Right ventricle myocardium superior (tissue), 1 donor: Measurements from ENCODE around the gene GALNT9. TPM values are rescaled to one million over a fixed set of nuclear protein-coding genes. Genes with fewer than 3 reads are reported as not detected.
"Not testable (repeated sequence)": the region's sequence is repeated elsewhere in the genome, so short reads cannot be mapped to it uniquely, and the experiment has no call there.

Experiments used
- ATAC-seq: fragments of 200-7000 bp; cut with Tn5 transposase; one replicate; pipeline ENCODE4 v1.9.1; 2020; ENCODE audit warnings: mild to moderate bottlenecking; ENCODE audit not compliant: poor library complexity
- DNase-seq: peaks from one replicate; pipeline ENCODE4 v3.0.0-alpha.2; 2020
- intact Hi-C: fragments of 100-400 bp; cut with DNase I; formaldehyde crosslinking; loops from one replicate; pipeline ENCODE4 v1.11.2; 2022
- total RNA-seq: library from RNA; stranded (reverse); fragmentation: NEBNext Ultra II Directional; extraction: Animal tissue kit (Norgen Biotek cat#: 25700); gene quantifications from one replicate; pipeline ENCODE4 v1.2.1, GENCODE V29; 2021
- donor health status: DM: no; HTN: yes; CAD: no; lungs with severe emphysema.

GALNT9 gene
- total RNA-seq, 1 donor from 2014 or later, result not detected

DNA sequence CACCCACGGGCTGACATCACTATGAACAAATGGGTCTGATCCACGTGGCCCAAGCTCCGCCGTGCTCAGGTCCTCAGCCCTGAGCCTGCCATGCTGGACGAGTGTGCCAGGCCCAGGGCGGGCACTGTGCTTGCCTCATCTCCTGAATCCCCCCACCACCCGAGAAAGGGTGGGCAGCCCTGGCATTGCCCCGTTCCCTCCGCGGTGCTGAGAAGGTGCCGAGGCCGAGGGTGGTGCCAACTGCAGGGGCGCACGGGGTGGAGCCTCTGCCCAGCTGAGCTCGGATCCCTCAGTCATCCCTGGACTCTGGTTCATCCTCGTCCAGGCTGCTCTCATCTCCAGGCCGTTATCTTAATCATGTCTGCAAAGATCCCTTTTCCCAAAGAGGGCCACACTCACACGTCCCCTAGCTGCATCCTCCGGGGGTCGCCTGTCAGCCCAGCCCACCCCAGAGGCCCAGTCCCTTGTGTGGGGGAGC, 124.6 kb downstream of the GALNT9 start:
- DNase-seq (no peak), ATAC-seq (no peak)
- intact Hi-C loops, result no loop called here

DNA sequence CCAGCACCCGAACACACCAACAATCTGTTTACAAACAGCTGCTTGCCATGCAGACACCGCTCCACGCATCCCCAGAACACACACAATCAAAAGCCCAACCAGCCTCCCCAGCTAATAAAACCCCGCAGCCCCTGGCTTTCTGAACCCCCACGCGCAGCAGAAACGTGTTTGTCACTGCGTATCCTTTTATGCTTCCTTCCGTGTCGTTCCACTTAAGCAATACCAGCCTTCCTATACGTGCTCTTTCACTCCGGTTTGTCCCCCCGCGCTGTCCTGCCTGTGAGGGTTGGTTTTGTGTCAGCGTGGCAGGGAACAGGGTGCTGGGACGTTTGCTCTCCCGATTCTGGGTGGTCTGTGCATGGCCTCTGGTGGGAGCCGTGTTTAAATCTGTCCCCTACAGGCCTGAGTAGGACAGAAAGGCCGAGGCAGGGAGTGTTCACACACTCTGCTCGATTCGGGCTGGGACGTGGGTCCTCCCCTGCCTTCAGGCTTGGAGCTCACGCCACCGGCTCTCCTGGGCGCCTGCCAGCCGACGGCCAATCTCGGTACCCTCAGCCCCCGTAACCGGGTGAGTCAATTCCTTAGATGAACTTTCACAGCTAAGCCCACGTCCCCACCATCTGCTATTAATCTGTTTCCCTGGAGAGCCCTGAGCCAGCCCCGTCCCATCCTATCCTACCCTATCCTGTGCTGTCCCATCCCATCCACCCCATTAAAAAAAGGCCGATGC, 125.2 kb downstream of the GALNT9 start:
- no peak for ATAC-seq
- intact Hi-C loops, result no loop called here
- DNase-seq, result no peak

DNA sequence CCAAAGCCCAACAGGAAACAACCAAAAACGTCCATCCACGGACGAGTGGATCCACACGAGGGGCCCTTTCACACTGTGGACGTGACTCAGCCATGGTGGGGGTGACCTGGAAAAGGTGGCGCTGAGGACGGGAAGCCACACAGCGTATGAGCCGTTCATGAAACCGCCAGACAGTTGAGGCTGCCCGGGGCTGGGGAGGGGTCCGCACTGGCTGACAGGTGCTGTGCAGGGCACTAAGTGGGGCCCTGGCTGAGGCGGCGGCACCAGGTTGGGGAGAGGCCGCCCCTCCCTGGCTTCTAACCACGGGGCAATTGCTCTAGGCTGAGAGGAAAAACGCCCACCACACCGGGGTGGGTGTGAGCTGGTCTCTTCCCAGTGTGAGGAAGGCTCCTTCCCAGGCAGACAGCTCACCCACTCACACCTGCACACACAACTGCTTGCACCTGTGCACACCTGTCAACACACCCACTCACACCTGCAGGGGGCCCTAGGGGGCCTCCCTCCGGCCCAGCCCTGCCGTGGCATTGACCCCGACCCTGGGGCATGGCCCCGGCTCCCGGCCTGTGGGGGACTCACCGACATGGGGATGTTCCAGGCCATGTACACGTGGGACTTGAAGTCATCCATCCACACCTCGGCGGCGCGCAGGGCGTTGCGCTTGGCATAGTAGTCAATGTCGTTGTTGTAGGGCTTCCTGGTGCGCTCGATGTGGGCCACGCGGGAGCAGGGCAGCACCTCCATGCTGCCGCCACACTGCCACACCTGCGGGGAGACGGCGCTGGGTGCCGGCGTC, 126.3 kb downstream of the GALNT9 start:
- DNase-seq, result no peak
- intact Hi-C loops, result no loop called here
- ATAC-seq, result no peak

DNA sequence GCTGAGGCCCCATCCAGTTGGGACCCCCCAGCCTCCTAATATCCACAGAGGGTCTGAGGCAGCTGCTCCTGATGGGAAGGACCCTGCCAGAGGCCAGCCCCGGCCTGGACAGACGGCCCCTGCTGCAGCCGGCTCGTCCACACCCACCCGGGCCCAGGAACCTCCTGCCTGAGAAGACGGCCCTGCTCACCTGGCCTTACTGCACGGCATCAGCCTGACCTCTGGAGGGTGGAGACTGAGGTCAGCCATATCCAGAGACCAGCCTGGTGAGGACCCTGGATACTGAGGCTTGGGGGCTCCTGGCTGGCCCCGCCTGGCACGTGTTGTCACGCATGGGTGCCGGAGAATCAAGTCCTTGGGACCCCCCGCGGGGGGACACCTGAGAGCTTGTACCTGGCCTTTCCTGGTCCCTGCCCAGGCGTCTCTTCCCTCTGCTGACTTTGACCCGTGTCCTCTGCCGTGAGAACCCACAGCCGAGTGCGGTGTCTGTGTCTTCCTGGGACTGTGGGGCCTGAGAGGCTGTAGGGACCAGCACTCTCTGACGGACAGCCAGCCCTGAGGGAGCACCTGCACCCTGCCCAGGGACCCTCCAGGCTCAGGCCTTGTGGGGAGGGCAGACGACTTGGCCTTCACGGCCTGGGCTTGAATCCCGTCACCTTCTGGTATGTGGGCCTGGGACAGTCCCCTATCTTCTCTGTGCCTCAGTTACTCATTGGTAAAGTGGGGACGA, 127.8 kb downstream of the GALNT9 start:
- ATAC-seq (no peak), DNase-seq (no peak)
- intact Hi-C loops, result no loop called here

DNA sequence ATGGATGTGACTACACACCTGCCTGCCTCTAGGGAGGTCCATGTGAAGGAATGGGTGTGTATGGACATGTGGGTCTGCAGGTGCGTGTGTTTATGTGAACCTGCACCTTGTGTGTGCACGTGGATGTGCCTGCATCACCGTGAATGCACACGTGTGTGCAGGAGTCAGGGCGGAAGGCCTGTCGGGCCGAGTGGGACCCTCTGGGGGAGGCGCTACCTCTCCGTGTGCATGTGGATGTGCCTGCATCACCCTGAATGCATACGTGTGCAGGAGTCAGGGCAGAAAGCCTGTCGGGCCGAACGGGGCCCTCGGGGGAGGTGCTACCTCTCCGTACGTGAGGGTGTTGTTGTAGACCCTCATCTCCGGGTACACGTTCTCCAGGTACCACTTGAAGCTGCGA, 128.6 kb downstream of the GALNT9 start:
- intact Hi-C loops, result no loop called here
- DNase-seq (no peak), ATAC-seq (no peak)

DNA sequence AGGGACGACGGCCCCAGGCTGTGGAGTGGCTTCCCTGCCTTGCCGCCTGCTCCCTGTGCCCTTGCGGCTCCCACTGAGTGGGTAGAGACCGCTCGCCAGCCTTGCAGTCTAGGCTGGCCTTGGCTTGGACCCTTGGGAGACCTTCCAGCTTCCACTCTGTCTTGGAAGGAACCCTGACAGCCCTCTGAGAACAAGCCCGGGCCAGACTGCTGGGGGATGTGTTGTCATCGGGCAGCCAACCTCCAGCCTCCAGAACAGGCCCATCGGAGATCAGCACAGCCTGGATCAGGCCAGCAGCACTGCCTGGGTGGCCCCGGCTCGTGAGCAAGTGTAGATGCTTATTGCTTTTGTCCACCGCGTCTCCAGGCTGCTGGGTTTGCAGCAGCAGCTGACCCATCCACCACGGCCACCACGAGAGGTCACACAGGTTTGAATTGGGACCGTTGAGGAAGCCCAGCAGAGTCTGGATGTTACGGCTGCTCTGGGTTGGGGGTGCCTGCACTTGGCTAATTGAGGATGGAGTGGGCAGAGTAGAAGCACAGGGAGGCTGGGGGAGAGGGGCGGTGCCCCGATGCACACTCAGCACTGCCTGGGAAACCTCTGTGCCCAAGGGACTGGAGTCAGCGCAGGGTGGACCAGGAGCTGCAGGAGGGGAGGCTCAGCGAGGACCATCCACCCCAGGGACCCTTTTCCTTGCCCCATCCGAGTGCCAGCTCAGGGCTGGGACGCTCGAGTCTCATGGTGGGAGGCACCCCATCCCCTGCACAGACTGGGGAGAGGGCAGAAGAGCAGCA, 129.7 kb downstream of the GALNT9 start:
- DNase-seq (no peak), ATAC-seq (no peak)
- intact Hi-C loops, result no loop called here

DNA sequence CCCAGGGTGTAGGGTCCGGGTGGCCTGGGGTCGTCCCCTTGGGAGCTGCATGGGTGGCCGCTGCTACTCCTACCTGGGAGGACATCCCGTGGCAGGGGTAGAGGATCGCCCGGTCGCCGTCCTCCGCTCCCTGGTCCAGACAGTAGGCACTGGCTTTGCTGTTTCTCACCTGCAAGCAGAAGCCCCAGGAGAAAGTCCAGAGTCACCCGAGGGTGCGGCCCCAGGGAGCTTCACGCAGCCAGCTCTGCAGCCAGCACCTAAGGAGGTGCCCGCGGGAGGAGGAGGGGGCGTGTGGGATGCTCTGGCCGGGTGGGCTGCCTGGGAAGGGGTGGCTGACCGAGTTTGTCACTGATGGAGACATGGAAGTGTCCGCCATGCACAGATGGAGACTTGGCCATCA, 130.3 kb downstream of the GALNT9 start:
- ATAC-seq (no peak), DNase-seq (no peak)
- intact Hi-C loops, result no loop called here

DNA sequence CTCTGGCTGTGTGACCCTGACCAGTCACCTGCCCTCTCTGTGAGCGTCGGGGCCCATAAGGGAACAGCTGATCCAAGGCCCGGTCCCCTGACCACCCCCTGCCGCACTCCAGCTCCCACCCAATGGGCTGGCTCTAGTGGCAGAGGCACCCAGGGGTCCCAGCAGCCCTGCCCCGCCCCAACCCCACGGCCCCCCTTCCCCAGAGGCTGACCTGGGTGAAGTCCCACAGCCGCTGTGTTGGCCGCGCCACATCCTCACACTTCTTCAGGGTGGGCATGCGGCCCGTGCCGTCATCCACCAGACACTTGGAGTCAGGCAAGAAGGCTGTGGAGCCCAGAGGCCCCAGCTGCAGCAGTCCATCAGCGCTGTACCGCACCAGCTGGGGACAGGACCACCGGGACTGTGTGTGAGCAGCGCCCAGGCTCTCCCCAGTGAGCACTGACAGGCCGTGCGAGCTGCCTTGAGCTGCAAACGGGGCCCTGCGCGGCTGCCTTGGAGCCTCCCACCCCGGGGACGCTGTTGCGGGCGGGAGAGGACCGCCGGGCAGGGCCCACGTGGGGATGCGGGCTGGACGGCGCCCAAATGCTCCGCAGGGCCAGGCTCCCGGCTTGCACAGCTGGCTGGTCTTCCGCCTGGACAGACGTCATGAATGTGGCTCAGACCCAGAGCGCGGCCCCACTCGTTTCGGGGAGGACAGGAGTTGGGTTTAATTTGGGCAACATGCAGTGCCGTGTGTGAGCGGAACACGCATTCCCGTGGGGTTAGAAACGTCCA, 131.6 kb downstream of the GALNT9 start:
- DNase-seq (peak; percentile 69), ATAC-seq (peak; percentile 71)
- intact Hi-C loops, result no loop called here

DNA sequence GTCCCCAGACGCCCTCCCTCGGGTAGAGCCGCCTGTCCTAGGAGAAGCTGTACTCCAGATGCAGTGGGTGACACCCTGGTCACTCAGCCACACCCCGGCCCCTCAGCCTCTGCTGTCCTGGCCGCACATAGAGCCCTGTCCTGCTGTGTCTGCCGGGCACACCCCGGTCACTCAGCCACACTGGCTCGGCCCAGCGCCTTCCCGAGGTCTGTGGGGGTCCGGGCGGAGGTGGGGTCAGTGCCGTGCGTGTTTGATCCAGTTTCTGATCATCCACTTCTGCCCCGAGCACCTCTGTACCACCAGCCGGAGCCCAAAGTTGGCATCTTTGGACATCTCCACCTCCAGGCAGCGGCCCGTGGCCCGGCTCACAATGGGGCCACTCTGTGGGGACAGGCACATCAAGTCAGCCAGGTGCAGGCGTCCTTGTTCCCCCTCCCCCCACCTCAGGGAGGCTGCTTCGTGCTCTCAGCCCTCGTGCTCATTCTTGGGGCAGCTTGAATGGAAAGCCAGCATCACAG, 132.5 kb downstream of the GALNT9 start:
- ATAC-seq, result no peak
- no peak for DNase-seq
- intact Hi-C loops, result no loop called here

DNA sequence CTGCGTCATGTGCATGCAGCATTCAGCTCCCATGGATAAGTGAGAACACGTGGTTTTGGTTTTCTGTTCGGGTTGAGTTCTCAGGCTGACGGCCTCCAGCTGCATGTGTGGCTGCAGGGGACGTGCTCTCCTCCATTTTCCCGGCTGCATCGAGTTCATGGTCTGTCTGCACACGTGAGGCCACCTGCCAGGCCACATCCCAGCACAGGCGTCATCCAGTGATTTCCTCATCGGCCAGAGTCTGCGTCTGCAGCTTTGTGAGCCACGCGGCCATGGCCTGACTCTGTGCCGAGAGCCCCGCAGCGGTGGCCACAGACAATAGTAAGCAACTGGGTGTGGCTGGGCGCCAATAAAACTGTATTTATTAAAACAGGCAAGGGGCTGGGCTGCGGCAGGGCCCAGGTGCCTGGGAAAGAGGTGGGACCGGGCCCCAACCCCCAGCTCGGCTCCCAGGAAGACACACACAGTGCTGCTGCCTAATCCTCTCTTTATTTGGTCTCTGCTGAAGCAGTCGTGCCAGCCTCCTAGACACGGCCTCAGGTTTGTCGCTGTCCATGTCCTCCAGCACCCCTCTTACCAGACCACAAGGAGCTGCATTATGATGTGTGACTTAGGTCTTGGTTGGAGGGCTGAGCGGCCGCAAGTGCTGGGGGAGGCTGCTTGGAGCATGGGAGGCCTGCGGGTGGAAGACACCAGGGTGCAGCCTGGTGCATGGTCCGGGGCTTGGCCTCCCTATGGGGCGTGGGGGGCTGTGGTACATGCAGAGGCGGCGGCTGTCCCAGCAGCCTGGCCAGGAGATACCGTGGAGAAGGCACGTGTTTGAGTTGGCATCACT, 133.1 kb downstream of the GALNT9 start:
- ATAC-seq, result no peak
- no peak for DNase-seq
- intact Hi-C loops, result no loop called here

DNA sequence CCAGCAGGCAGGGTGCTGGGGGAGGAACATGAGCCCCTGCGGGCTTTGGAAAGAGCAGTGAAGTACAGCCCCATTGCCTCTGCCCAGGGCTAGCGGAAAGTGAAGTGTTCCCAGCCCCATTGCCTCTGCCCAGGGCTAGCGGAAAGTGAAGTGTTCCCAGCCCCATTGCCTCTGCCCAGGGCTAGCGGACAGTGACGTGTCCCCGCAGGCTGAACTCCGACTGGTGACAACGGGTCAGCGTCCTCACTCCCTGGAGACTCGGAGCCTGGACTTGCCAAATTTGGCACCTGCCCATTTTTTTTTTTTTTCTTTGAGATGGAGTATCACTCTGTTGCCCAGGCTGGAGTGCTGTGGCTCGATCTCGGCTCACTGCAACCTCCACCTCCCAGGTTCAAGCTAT, 134.1 kb downstream of the GALNT9 start:
- ATAC-seq, intact Hi-C loops, DNase-seq: not testable (repeated sequence)

DNA sequence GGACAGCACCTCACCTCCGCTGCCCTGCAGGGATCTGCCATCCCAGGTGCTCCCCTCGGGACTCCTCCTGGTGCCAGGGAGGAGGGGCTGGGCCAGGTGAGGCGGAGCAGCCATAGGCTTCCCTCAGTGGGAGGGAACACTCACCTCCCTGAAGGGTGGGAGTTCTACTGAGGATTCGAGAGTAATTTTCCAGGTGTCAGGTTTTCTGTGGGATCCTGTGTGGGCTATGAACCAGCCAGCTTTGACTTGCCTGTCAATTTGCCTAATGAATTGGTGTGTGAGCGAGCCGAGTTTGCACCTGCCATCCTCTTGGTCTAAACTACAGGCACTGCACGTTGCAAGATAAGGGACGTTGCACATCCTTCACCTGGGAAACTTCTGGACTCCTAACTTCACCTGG, 134.8 kb downstream of the GALNT9 start:
- intact Hi-C loops, result no loop called here
- ATAC-seq (no peak), DNase-seq (no peak)

DNA sequence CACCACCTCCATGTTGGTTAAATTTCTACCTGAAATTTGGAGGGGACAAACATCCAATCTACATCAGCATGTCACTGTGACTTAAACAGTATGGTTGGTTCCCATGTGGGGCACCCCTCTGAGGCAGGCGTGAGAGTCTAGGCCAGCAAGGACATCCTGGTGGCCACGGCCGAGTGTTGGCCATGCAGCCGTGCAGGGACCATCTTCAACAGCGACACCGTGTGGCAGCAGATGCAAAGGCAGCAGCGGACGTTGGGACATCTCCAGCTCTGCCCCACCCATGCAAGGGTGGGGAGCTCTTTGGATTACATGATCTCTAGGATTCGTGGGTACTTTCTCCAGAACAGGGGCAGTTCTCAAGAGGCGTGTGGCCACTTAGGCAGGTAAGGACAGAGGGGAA, 135.3 kb downstream of the GALNT9 start:
- ATAC-seq (no peak), DNase-seq (no peak)
- intact Hi-C loops, result no loop called here

DNA sequence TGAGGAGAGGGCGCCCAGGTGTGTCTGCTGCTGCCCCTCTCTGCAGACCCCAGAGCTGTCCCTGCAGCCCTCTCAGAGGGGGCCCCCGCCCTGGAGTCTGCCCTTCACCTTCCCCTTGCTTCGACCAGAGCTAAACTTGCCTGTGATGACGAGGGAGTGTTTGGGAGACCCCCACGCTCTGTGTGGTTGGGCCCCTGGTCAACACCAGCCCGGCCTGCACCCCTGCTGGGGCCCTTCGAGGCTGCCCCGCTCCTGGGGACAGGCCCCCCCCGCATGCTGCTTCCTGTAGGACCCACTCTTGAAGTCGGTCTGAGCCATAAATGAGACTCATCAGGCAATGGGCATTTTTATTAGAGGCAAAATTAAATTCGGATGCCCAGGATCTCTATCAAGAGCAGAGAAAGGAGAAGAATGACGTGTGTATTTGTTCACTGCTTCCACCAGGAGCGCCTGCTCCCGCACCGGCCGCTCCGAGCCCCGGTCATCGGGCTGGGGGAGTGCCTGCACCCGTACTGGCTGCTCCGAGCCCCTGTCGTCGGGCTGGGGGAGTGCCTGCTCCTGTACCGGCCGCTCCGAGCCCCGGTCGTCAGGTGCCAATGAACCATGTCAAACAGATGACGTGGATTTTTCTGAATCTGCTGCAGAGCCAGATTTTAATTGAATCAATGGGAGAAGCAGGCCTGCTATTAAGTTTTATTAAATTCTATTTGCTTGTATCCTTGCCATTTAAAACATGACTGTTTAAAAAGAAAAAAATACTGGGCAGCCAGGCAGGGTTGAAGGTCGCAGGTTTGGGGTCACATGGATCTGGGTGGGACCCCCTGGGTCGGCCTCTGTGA, 137.5 kb downstream of the GALNT9 start:
- DNase-seq (no peak), ATAC-seq (no peak)
- intact Hi-C loops, result no loop called here

DNA sequence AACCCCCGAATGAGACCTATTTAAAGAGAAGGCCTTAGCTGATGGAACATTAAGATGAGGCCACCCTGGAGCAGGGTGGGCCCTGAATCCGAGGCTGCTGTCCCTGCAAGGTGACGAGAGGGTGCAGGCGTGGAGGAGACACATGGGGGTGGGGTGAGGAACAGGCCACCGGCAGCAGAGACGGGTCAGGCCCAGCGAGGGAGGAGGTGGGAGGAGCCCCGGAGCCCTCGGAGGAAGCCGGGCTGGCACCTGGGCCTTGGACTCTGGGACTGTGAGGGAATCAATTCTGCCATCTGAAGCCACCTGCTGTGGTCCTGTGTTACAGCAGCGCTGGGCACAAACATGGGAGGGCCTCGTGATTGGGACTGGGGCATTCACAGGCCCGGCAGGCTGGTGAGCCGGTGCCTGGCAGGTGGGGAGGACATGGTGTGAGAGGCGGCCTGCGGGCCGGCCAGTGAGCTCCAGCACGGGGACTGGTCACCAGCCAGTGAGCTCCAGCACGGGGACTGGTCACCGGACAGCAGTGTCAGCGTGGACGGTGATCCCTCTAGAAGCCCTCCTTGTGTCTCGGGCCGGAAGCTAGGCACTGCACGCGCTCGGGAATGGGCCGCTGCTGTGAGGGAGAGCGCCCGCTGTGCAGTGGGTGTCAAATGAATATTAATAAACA, 138.4 kb downstream of the GALNT9 start:
- intact Hi-C loops, result no loop called here
- DNase-seq, result no peak
- no peak for ATAC-seq
